A549 (cell line): Measurements from ENCODE around the gene BOLA1.

ENCODE experiments used
- CHD2 ChIP-seq: fragments of 150-350 bp; IDR thresholded peaks from 2 replicates; pipeline ENCODE4 v1.6.1; 2014; ENCODE audit warnings: low read length; ENCODE audit not compliant: partially characterized antibody
- JUNB ChIP-seq: fragments of >200 bp; sonication (Bioruptor Twin); formaldehyde crosslinking; IDR thresholded peaks from 2 replicates; pipeline ENCODE4 v1.6.1; 2016
- KDM1A ChIP-seq: fragments of 200-600 bp; sonication (generic); IDR thresholded peaks from 2 replicates; pipeline ENCODE4 v1.6.1; 2016; ENCODE audit warnings: low read depth, mild to moderate bottlenecking
- MAZ ChIP-seq: fragments of 150-350 bp; IDR thresholded peaks from 2 replicates; pipeline ENCODE4 v1.6.1; 2014; ENCODE audit warnings: antibody characterized with exemption, low read depth, low read length, borderline replicate concordance
- NPAS2 ChIP-seq: fragments of 250-450 bp; sonication (Bioruptor Pico); IDR thresholded peaks from 2 replicates; pipeline ENCODE4 v1.8.0; 2022; ENCODE audit warnings: mild to moderate bottlenecking, moderate library complexity, borderline replicate concordance
- NR3C1 ChIP-seq: fragments of >200 bp; sonication (Bioruptor Twin); formaldehyde crosslinking; IDR thresholded peaks from 3 replicates; pipeline ENCODE4 v1.6.1; 2017
- POLR2A ChIP-seq: IDR thresholded peaks from 2 replicates; pipeline ENCODE4 v1.6.1; 2012; ENCODE audit warnings: mild to moderate bottlenecking, low read length
- ZFP36 ChIP-seq: fragments of 450-650 bp; IDR thresholded peaks from 2 replicates; pipeline ENCODE4 v1.6.1; 2014; ENCODE audit warnings: borderline replicate concordance; ENCODE audit not compliant: partially characterized antibody
- TF ChIP-seq, protein P1 (sequence below): IDR thresholded peaks from 2 replicates; pipeline ENCODE4 v1.6.1; 2012
- TF ChIP-seq, protein P2 (sequence below): fragments of >200 bp; sonication (Bioruptor Twin); formaldehyde crosslinking; IDR thresholded peaks from 3 replicates; pipeline ENCODE4 v1.5.1; 2016

DNA sequence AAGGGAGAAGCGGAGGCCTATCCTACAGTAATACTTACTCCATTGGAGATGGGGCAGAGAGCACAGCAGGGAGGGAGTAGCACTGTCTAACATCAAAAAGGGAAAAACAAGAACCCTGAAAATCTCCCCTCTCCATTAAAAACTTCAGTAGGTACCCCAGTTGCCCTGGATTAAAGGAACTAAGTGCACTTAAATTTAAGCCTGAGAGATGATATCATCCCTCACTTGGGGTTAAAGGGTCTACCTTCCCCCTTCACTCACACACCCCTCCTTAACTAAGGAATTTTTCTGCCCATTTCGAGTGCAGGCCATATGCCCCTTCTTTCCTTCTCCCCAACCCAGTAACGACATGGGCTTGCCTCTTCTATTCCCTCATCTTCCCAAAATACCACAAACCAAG is 41.1 kb downstream of the BOLA1 start:
- TF ChIP-seq, protein P1, sequence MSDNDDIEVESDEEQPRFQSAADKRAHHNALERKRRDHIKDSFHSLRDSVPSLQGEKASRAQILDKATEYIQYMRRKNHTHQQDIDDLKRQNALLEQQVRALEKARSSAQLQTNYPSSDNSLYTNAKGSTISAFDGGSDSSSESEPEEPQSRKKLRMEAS, result no peak
- TF ChIP-seq, protein P2, sequence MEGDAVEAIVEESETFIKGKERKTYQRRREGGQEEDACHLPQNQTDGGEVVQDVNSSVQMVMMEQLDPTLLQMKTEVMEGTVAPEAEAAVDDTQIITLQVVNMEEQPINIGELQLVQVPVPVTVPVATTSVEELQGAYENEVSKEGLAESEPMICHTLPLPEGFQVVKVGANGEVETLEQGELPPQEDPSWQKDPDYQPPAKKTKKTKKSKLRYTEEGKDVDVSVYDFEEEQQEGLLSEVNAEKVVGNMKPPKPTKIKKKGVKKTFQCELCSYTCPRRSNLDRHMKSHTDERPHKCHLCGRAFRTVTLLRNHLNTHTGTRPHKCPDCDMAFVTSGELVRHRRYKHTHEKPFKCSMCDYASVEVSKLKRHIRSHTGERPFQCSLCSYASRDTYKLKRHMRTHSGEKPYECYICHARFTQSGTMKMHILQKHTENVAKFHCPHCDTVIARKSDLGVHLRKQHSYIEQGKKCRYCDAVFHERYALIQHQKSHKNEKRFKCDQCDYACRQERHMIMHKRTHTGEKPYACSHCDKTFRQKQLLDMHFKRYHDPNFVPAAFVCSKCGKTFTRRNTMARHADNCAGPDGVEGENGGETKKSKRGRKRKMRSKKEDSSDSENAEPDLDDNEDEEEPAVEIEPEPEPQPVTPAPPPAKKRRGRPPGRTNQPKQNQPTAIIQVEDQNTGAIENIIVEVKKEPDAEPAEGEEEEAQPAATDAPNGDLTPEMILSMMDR, result no peak
- no peak for TF ChIP-seq JUNB
- no peak for TF ChIP-seq NR3C1
- TF ChIP-seq CHD2, result no peak
- no peak for TF ChIP-seq NPAS2 (CRISPR knock-in tag)
- TF ChIP-seq POLR2A, result no peak
- no peak for TF ChIP-seq MAZ
- no peak for TF ChIP-seq KDM1A
- no peak for TF ChIP-seq ZFP36
